GM13976 (cell line): ENCODE results near the gene HOXA3.

Experiments
- DNase-seq: peaks from one replicate; pipeline ENCODE4 v3.0.0; 2012; ENCODE audit warnings: low spot score
- in situ Hi-C: fragments of 300-500 bp; cut with MboI; formaldehyde crosslinking; loops from one replicate; pipeline ENCODE4 v1.12.0; 2022; ENCODE audit warnings: low sequenced_read_pairs, mixed read lengths, inconsistent platforms; ENCODE audit not compliant: unreplicated experiment
- TF ChIP-seq, protein P1 (sequence below): IDR thresholded peaks from 2 replicates; pipeline ENCODE4 v1.5.1; 2012; ENCODE audit warnings: borderline replicate concordance, mild to moderate bottlenecking; ENCODE audit not compliant: insufficient read depth; ENCODE audit errors: extremely low read depth, missing control alignments, control extremely low read depth

Gene HOXA3

GRCh38 chr7:27102581-27103442 lies 49.6 kb downstream of the HOXA3 start, which contains the start of gene HOXA2:
Gene HOXA2 (minus strand): TSS chr7:27102683. CDS start chr7:27102500, 183 bp downstream.
- in situ Hi-C loops: no loop called here
- no peak for DNase-seq
- TF ChIP-seq, protein P1, sequence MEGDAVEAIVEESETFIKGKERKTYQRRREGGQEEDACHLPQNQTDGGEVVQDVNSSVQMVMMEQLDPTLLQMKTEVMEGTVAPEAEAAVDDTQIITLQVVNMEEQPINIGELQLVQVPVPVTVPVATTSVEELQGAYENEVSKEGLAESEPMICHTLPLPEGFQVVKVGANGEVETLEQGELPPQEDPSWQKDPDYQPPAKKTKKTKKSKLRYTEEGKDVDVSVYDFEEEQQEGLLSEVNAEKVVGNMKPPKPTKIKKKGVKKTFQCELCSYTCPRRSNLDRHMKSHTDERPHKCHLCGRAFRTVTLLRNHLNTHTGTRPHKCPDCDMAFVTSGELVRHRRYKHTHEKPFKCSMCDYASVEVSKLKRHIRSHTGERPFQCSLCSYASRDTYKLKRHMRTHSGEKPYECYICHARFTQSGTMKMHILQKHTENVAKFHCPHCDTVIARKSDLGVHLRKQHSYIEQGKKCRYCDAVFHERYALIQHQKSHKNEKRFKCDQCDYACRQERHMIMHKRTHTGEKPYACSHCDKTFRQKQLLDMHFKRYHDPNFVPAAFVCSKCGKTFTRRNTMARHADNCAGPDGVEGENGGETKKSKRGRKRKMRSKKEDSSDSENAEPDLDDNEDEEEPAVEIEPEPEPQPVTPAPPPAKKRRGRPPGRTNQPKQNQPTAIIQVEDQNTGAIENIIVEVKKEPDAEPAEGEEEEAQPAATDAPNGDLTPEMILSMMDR: no peak

DNA sequence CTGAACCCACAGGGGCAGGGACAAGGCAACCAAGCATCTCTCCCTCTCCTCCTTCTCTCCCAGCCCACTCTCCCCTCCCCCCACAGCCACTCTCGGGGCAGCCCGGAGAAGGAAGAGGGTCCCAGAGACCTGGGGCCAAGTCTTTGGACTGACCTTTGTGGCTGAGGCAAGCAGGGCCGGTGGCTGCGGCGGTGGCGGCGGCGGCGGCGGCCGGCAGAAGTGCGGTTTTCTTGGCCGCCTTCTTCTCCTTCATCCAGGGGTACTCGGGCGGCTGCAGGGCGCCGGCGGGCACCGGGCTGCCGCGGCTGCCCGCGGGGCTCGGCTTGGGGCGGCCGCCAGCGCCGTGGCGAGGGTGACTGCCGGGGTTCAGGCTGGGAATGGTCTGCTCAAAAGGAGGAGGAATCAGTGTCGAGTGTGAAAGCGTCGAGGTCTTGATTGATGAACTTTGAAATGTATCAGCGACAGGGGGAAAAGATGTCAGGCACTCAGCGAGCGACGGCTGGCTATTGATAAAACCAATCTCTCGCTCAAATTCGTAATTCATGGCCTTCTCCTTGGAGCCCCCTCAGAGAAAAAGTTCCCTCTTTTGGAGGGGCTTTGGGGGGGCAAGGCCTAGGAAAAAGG lies 50.3 kb downstream of the HOXA3 start:
- in situ Hi-C loops: no loop called here
- no peak for DNase-seq
- TF ChIP-seq, protein P1: no peak

GRCh38 chr7:27101171-27101956 lies 51.0 kb downstream of the HOXA3 start:
- TF ChIP-seq, protein P1: no peak

GRCh38 chr7:27100694-27101170 lies 51.7 kb downstream of the HOXA3 start:
- DNase-seq: no peak
- TF ChIP-seq, protein P1: no peak
- in situ Hi-C loops: no loop called here

More at GRCh38 chr7:27101171-27101956, 51.0 kb downstream of the HOXA3 start:
- DNase-seq: no peak
- in situ Hi-C loops: no loop called here

GRCh38 chr7:27099453-27100370 lies 52.7 kb downstream of the HOXA3 start:
- TF ChIP-seq, protein P1: no peak
- DNase-seq: no peak
- in situ Hi-C loops: no loop called here
